ENCODE data around the gene NPY5R. TPM values are rescaled to one million over a fixed set of nuclear protein-coding genes. Genes with fewer than 3 reads are reported as not detected.

The NPY5R gene
- total RNA-seq, 1 donor from 2014 or later, result not detected

DNA sequence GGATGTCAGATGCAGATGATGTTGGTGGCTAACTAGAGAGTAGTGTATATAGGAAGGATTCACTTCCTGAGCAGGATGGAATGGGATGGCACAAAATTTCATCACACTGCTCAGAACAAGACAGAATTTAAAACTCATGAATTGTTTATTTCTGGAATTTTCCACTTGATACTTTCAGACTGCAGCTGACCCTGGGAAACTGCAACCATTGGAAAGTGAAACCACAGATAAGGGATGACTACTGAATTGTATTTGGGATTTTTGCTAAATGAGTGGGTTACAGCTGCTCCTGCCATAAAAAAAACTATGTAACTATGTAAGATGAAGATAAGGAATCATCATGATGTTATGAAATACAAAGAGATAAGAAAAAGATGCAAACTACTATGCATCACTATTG is 51.4 kb downstream of the NPY5R start:
- no peaks in the 10 kb centered on the region for H3K4me1 Mint-ChIP-seq (ENCODE audit: low read depth)
- intact Hi-C loops (cut with micrococcal nuclease), result no loop called here
- no peaks in the 10 kb centered on the region for H3K36me3 Mint-ChIP-seq (ENCODE audit: low read depth)
- no peaks in the 10 kb centered on the region for H3K9me3 Mint-ChIP-seq
- no peak for DNase-seq (ENCODE audit: low spot score)
- H3K27ac Mint-ChIP-seq, result no peak overlapping the region
- H3K4me3 Mint-ChIP-seq (ENCODE audit: low read depth), result no peak overlapping the region
- peaks cover 3% of the 10 kb centered on the region for H3K27me3 Mint-ChIP-seq (ENCODE audit: low read depth)

DNA sequence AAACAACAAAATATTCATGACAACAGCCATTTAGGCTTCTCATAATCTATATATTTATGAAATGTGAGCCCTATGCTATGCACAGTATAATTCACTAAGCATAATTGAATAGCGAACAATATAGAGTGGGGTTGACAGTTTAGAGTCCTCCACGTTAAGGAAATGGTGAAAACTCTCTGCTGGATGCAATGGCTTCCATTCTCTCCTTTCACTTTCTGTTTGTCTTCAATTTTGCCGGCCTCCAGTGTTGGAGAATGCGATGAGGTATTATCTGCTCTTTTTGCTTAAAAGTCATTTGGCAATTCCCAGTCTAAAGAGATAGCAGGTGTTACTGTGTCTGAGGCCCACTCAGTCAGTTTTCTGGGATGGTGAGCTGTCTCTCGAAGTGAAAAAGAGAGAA is 52.1 kb downstream of the NPY5R start:
- no peaks in the 10 kb centered on the region for H3K36me3 Mint-ChIP-seq (ENCODE audit: low read depth)
- no peaks in the 10 kb centered on the region for H3K4me1 Mint-ChIP-seq (ENCODE audit: low read depth)
- intact Hi-C loops (cut with micrococcal nuclease), result no loop called here
- H3K27me3 Mint-ChIP-seq (ENCODE audit: low read depth), result peaks cover 3% of the 10 kb centered on the region
- no peaks in the 10 kb centered on the region for H3K9me3 Mint-ChIP-seq
- no peak overlapping the region for H3K27ac Mint-ChIP-seq
- H3K4me3 Mint-ChIP-seq (ENCODE audit: low read depth), result no peak overlapping the region
- DNase-seq (ENCODE audit: low spot score), result no peak

DNA sequence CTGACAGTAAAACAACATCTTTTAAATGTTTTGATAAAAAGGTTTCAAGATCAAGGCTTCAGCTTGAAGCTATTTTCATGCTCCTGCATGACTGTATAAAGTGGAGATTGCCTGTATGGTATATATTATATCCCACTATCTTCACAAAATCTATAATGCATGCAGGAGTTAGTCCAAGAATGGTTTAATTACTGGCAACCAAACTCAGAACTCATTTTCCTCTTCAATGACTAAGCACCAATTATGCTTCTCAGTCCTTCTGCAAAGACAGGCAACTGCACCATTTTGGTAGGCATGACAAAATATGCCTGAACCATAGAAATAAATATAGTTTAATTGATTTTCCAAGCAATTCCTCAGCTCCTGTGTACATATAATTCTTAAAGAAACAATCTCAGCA is 54.5 kb downstream of the NPY5R start:
- intact Hi-C loops (cut with micrococcal nuclease), result no loop called here
- no peak overlapping the region for H3K4me3 Mint-ChIP-seq (ENCODE audit: low read depth)
- H3K27ac Mint-ChIP-seq, result no peak overlapping the region
- H3K4me1 Mint-ChIP-seq (ENCODE audit: low read depth), result no peaks in the 10 kb centered on the region
- H3K9me3 Mint-ChIP-seq, result no peaks in the 10 kb centered on the region
- no peaks in the 10 kb centered on the region for H3K36me3 Mint-ChIP-seq (ENCODE audit: low read depth)
- DNase-seq (ENCODE audit: low spot score), result no peak
- no peaks in the 10 kb centered on the region for H3K27me3 Mint-ChIP-seq (ENCODE audit: low read depth)

DNA sequence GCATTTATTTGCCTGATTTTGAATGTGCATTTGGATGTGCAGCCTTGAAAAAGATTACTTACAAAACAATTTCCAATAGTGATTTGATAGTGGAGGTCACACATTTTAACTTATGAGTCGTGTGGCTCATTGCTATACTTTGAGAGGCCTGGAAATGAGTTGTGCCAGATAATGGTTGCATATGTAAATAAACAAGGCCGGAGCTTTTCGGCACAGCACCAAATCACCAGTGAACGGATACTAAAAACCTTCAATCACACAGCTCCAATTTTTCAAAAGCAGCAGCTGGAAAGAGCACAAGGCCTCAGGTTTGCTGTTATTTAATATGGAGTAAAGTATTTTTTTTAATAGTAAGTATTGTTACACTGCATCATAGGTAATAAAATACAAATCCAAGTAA is 57.2 kb downstream of the NPY5R start:
- H3K9me3 Mint-ChIP-seq, result no peaks in the 10 kb centered on the region
- H3K27ac Mint-ChIP-seq, result no peak overlapping the region
- no peaks in the 10 kb centered on the region for H3K4me1 Mint-ChIP-seq (ENCODE audit: low read depth)
- H3K36me3 Mint-ChIP-seq (ENCODE audit: low read depth), result no peaks in the 10 kb centered on the region
- H3K27me3 Mint-ChIP-seq (ENCODE audit: low read depth), result no peaks in the 10 kb centered on the region
- intact Hi-C loops (cut with micrococcal nuclease), result no loop called here
- DNase-seq (ENCODE audit: low spot score), result no peak
- no peak overlapping the region for H3K4me3 Mint-ChIP-seq (ENCODE audit: low read depth)

Other genes starting within 250 kb of the NPY5R start
- 25.9 and 29.3 TPM in 2 replicates for gene NAF1, start 177.0 kb upstream of the NPY5R start, total RNA-seq
- gene NPY1R, start 11.3 kb upstream of the NPY5R start, total RNA-seq, result not detected in 2 replicates
- not detected in 2 replicates for gene TKTL2, start 129.9 kb downstream of the NPY5R start, total RNA-seq
- gene TMA16, start 150.8 kb downstream of the NPY5R start, total RNA-seq, result 75.5 and 81.3 TPM in 2 replicates

All from activated T-helper 2 cell treated with anti-CD3 and anti-CD28 coated beads, Interferon-gamma antibody, Interleukin-2, Interleukin-4, amounts not matched to agents 10 μg/mL and 5 μg/mL and 100 μg/mL, durations not matched to agents 14 hours and 24 hours and 36 hours (primary cell).